AG09309 (cell line): ENCODE results near the gene TAOK1.
"Not testable (repeated sequence)": the region's sequence is repeated elsewhere in the genome, so short reads cannot be mapped to it uniquely, and the experiment has no call there.

ENCODE experiments used
- DNase-seq: peaks from one replicate; pipeline ENCODE4 v3.0.0-alpha.2; 2010; ENCODE audit warnings: low read depth
- H3K4me3 ChIP-seq: 2 replicates; pipeline ENCODE4 v1.5.1; 2011; ENCODE audit warnings: mild to moderate bottlenecking, low read depth, low read length, moderate library complexity; ENCODE audit not compliant: control insufficient read depth
- TF ChIP-seq, protein P1 (sequence below): IDR thresholded peaks from 2 replicates; pipeline ENCODE4 v1.5.1; 2011; ENCODE audit warnings: mild to moderate bottlenecking, low read depth, low read length, inconsistent platforms; ENCODE audit not compliant: insufficient read depth, control insufficient read depth; ENCODE audit errors: missing control alignments

The TAOK1 gene

DNA sequence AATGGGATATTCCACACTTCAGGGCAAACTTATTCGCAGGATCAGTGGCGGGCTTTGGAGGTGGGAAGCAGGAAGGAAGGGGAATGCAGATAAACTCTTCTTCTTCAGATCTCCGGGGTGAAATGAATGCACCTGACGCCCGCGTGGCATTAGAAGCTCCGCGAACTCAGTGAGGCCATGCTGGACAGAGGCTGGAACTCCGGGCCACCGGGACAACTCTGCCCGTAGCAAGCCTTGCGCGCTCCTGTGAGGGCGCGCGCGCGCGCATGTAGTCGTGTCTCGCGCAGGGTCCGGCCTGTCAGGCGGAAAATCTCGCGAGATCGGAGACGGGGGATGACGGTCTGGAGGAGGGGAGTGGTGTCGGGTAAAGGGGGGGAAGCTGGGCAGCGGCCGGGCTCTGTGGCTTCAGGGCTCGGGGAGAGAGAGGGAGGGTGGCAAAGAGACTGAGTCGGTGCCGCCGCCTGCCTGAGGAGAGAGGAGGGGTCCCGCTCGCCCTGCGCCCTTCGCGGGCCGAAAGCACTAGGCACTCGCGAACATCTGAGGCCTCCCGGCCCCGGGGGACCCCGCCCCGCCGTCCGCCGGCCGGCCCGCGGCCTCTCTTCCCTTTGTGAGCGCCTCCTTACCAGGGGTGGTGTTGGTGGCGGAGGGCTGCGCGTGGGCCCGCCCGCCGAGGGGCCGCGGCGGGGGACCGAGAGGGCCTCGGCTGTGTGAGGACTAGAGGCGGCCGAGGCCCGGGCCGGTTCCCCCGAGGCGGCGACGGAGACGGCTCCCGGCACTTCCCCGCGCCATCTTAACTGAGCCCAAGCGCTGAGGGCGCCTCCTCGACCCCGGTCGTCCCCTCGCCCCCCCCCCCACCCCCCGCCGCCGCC is at the start of gene TAOK1:
Gene TAOK1 (plus strand): TSS at position 382 of the 869 bp plus-strand sequence. CDS start 61,186 bp downstream, outside the sequence.
- TF ChIP-seq, protein P1, sequence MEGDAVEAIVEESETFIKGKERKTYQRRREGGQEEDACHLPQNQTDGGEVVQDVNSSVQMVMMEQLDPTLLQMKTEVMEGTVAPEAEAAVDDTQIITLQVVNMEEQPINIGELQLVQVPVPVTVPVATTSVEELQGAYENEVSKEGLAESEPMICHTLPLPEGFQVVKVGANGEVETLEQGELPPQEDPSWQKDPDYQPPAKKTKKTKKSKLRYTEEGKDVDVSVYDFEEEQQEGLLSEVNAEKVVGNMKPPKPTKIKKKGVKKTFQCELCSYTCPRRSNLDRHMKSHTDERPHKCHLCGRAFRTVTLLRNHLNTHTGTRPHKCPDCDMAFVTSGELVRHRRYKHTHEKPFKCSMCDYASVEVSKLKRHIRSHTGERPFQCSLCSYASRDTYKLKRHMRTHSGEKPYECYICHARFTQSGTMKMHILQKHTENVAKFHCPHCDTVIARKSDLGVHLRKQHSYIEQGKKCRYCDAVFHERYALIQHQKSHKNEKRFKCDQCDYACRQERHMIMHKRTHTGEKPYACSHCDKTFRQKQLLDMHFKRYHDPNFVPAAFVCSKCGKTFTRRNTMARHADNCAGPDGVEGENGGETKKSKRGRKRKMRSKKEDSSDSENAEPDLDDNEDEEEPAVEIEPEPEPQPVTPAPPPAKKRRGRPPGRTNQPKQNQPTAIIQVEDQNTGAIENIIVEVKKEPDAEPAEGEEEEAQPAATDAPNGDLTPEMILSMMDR: no peak
- peak within 1 kb of the TSS; percentile 68 for H3K4me3 ChIP-seq
- peak; percentile 90 for DNase-seq

DNA sequence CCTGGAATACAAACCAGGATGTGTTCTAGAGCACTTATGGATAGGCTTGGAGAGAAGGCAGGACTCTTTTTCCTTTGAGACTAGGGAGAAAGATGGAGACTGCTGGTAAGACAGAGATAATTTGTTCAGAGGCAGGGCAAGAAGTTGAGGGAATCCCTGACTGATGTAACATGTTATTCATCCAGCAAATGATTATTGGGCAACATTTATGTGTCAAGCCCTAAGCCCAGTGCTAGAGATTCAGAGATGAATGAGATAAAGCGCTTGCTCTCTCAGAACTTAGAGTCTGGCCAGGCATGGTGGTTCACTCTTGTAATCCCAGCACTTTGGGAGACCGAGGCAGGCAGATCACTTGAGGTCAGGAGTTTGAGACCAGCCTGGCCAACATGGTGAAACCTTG is 48.4 kb upstream of the TAOK1 start:
- peak; percentile 28 for DNase-seq
- TF ChIP-seq, protein P1: no peak
- no peak overlapping the region for H3K4me3 ChIP-seq

DNA sequence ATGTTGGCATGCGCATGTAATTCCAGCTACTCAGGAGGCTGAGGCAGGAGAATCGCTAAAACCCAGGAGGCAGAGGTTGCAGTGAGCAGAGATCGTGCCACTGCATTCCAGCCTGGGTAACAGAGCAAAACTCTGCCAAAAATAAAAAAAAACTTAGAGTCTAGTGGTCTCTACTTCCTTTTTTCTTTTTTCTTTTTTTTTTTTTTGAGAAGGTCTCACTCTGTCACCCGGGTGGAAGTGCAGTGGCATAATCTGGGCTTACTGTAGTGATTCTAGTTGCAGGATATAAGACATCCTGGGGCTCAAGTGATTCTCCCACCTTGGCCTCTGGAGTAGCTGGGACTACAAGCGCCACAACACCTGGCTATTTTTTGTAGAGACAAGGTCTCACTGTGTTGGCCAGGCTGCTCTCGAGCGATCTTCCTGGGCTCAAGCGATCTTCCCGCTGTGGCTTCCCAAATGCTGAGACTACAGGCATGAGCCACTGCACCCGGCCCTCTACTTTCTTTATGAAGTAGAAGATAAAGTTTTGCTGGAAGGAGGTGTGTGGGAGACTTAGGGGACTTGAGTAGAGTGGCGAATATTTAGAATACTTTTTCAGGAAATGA is 47.9 kb upstream of the TAOK1 start:
- DNase-seq: no peak
- no peak overlapping the region for H3K4me3 ChIP-seq
- TF ChIP-seq, protein P1: no peak

DNA sequence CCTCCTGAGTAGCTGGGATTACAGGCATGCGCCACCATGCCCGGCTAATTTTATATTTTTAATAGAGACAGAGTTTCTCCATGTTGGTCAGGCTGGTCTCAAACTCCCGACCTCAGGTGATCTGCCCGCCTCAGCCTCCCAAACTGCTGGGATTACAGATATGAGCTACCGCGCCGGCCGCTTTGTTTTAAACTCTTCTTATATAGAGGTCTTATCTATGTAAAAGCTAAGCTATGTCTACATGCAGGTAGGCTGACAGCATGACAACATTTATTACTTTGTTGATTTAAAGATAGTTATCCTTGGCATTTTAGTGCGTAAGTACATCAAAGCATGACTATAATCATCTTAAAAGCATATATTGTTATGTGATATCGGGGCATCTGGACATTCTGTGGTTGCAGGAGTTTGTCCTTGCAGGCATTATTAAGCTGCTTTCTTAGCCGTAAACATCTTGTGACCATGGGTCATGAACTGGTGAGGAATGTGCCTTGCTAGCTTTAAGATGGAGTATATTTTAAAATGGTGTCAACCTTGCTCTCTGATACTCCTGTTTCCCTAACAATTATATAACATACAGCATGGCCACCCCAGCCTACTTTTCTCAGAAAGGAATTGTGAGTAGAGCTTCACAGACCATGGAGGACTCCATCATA is 45.8 kb upstream of the TAOK1 start:
- H3K4me3 ChIP-seq: no peak overlapping the region
- no peak for DNase-seq
- TF ChIP-seq, protein P1: no peak

DNA sequence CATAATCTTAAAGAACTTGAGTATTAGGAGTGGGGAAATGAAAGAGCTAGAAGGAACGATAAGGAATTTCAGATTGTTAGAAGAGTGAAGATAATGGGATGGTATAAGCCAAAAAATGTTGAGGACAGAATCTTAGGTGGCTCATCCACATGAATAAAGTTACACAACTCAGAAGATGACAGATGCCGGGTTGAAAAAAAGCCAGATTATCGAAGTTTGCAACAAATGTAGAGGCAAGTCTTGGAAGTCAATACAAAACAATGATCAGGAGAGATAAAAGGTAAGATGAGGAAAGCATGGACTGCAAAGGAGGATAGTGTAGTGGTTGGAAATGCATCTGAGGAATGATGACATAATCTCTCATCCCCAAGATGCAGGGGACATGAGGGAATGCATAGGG is 45.1 kb upstream of the TAOK1 start:
- no peak for DNase-seq
- TF ChIP-seq, protein P1: no peak
- H3K4me3 ChIP-seq: no peak overlapping the region

DNA sequence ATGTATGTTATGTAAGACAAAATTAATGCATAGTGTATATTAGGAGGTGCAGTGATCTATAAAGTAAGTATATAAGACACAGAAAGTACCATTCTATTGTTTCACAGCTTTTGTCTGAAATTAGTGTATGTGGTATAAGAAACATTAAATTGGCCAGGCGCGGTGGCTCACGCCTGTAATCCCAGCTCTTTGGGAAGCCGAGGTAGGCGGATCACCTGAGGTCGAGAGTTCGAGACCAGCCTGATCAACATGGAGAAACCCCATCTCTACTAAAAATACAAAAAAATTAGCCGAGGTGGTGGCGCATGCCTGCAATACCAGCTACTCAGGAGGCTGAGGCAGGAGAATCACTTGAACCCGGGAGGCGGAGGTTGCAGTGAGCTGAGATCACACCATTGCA is 44.7 kb upstream of the TAOK1 start:
- DNase-seq: not testable (repeated sequence)

DNA sequence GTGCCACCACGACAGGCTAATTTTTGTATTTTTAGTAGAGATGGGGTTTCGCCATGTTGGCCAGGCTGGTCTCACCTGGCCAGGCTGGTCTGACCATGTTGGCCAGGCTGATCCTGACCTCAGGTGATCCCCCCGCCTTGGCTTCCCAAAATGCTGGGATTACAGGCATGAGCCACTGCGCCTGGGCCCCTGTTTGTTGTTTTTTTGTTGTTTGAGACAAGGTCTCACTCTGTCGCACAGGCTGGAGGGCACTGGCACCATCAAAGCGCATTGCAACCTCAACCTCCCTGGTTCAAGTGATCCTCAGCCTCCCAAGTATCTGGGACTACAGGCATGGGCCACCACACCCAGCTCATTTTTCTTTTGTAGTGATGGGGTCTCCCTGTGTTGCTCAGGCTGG is 43.7 kb upstream of the TAOK1 start:
- TF ChIP-seq, protein P1: no peak
- no peak for DNase-seq
- no peak overlapping the region for H3K4me3 ChIP-seq

More for the DNA sequence above, 44.7 kb upstream of the TAOK1 start:
- H3K4me3 ChIP-seq: not testable (repeated sequence)
